HL-60/S4 (cell line): Measurements from ENCODE around the gene JAK1.
"Not testable (repeated sequence)": the region's sequence is repeated elsewhere in the genome, so short reads cannot be mapped to it uniquely, and the experiment has no call there.

ENCODE experiments used
- in situ Hi-C: fragments of 300-500 bp; cut with MboI; formaldehyde crosslinking; loops from 2 replicates; pipeline ENCODE4 v1.14.3; 2022; ENCODE audit warnings: low sequenced_read_pairs

JAK1 gene

GRCh38 chr1:64923294-64923718 is 43.0 kb downstream of the JAK1 start:
- in situ Hi-C loops = no loop called here

- in situ Hi-C loops = no loop called here
Observed at GRCh38 chr1:64922336-64922735, 44.0 kb downstream of the JAK1 start.

- in situ Hi-C loops = no loop called here
Observed at GRCh38 chr1:64921771-64922170, 44.6 kb downstream of the JAK1 start.

GRCh38 chr1:64920941-64921589 is 45.3 kb downstream of the JAK1 start:
- in situ Hi-C loops = no loop called here

GRCh38 chr1:64919120-64919519 is 47.2 kb downstream of the JAK1 start:
- in situ Hi-C loops = not testable (repeated sequence)

GRCh38 chr1:64917907-64918306 is 48.4 kb downstream of the JAK1 start:
- in situ Hi-C loops = no loop called here

- in situ Hi-C loops = no loop called here
Observed at GRCh38 chr1:64917328-64917861, 49.0 kb downstream of the JAK1 start.

GRCh38 chr1:64915381-64916274 is 50.7 kb downstream of the JAK1 start:
- in situ Hi-C loops = no loop called here

GRCh38 chr1:64913361-64914015 is 52.9 kb downstream of the JAK1 start:
- in situ Hi-C loops = no loop called here

GRCh38 chr1:64912191-64912590 is 54.2 kb downstream of the JAK1 start:
- in situ Hi-C loops = no loop called here

- in situ Hi-C loops = no loop called here
Observed at GRCh38 chr1:64911326-64911725, 55.0 kb downstream of the JAK1 start.

GRCh38 chr1:64909031-64909430 is 57.3 kb downstream of the JAK1 start:
- in situ Hi-C loops = no loop called here

GRCh38 chr1:64908575-64908974 is 57.8 kb downstream of the JAK1 start:
- in situ Hi-C loops = no loop called here

GRCh38 chr1:64906447-64906846 is 59.9 kb downstream of the JAK1 start:
- in situ Hi-C loops = no loop called here

- in situ Hi-C loops = no loop called here
Observed at GRCh38 chr1:64903593-64903992, 62.8 kb downstream of the JAK1 start.

GRCh38 chr1:64901663-64902062 is 64.7 kb downstream of the JAK1 start:
- in situ Hi-C loops = no loop called here

GRCh38 chr1:64900916-64901315 is 65.4 kb downstream of the JAK1 start:
- in situ Hi-C loops = no loop called here

GRCh38 chr1:64898107-64898861 is 68.1 kb downstream of the JAK1 start:
- in situ Hi-C loops = no loop called here

- in situ Hi-C loops = no loop called here
Observed at GRCh38 chr1:64896551-64896950, 69.8 kb downstream of the JAK1 start.

- in situ Hi-C loops = no loop called here
Observed at GRCh38 chr1:64895500-64895899, 70.8 kb downstream of the JAK1 start.
